DMS153 treated with DMSO at 0.1 percent for 48 hours (cell line): ENCODE data around the gene PKIG.

ENCODE experiments used
- DNase-seq: peaks from one replicate; lab custom pipeline; 2025; ENCODE audit not compliant: unreplicated experiment; lab: John Stamatoyannopoulos, UW

Gene PKIG

GRCh38 chr20:44594730-44595129 lies 12.4 kb downstream of the PKIG start:
- DNase-seq = no peak

GRCh38 chr20:44596010-44596409 lies 13.6 kb downstream of the PKIG start:
- DNase-seq = no peak

GRCh38 chr20:44596876-44597275 lies 14.5 kb downstream of the PKIG start:
- DNase-seq = no peak

- no peak for DNase-seq
These were observed 15.1 kb downstream of the PKIG start for GRCh38 chr20:44597516-44597915.

- no peak for DNase-seq
These were observed 15.6 kb downstream of the PKIG start for GRCh38 chr20:44597930-44598329.

- no peak for DNase-seq
These were observed 16.3 kb downstream of the PKIG start for GRCh38 chr20:44598423-44599305.

GRCh38 chr20:44599715-44600114 lies 17.3 kb downstream of the PKIG start:
- no peak for DNase-seq

- DNase-seq = no peak
These were observed 17.9 kb downstream of the PKIG start for GRCh38 chr20:44600301-44600700.

- DNase-seq = no peak
These were observed 18.4 kb downstream of the PKIG start for GRCh38 chr20:44600758-44601201.

- DNase-seq = no peak
These were observed 18.9 kb downstream of the PKIG start for GRCh38 chr20:44601236-44601671.

- no peak for DNase-seq
These were observed 19.4 kb downstream of the PKIG start for GRCh38 chr20:44601801-44602204.

- no peak for DNase-seq
These were observed 20.9 kb downstream of the PKIG start for GRCh38 chr20:44603327-44603726.

GRCh38 chr20:44606725-44607441 lies 24.5 kb downstream of the PKIG start:
- no peak for DNase-seq

GRCh38 chr20:44609006-44609515 lies 26.7 kb downstream of the PKIG start:
- DNase-seq = no peak

- peak; percentile 87 for DNase-seq
These were observed 27.3 kb downstream of the PKIG start for GRCh38 chr20:44609516-44610312.

GRCh38 chr20:44610313-44610962 lies 28.1 kb downstream of the PKIG start:
- DNase-seq = no peak

- DNase-seq = no peak
These were observed 31.2 kb downstream of the PKIG start for GRCh38 chr20:44613575-44613974.

- DNase-seq = no peak
These were observed 32.1 kb downstream of the PKIG start for GRCh38 chr20:44614525-44614924.

GRCh38 chr20:44615169-44615791 lies 32.9 kb downstream of the PKIG start:
- DNase-seq = no peak
